Choroid plexus epithelial cell (primary cell): Measurements from ENCODE around the gene CCBE1.

ENCODE experiments used
- DNase-seq: peaks from one replicate; pipeline ENCODE4 v3.0.0-alpha.2; 2010; ENCODE audit warnings: low read depth
- H3K4me3 ChIP-seq: 2 replicates; pipeline ENCODE4 v1.5.1; 2011; ENCODE audit warnings: low read depth, mild to moderate bottlenecking, control low read depth, low read length, moderate library complexity
- CTCF ChIP-seq: conservative IDR thresholded peaks from 2 replicates; pipeline ENCODE4 v1.5.1; 2011; ENCODE audit warnings: low read depth, mild to moderate bottlenecking, control low read depth, inconsistent platforms, low read length, moderate library complexity

The CCBE1 gene

DNA sequence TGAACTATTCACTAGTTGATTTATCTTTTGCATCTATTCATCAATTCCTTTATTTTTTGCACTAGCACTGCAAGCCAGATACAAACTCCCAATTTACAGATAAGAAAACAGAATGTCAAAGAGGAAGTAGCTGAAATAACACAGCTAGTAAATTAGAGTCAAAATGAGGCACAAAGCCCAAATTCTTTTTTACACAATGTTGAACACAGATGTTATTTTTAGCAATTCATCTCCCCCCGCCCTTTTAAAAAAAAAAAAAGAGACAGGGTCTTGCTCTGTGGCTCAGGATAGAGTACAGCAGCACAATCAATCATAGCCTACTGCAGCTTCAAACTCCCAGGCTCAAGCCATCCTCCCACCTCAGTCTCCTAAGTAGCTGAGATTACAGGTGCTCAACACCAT, 127.8 kb downstream of the CCBE1 start:
- TF ChIP-seq CTCF, result no peak
- no peak for DNase-seq
- no peak overlapping the region for H3K4me3 ChIP-seq

DNA sequence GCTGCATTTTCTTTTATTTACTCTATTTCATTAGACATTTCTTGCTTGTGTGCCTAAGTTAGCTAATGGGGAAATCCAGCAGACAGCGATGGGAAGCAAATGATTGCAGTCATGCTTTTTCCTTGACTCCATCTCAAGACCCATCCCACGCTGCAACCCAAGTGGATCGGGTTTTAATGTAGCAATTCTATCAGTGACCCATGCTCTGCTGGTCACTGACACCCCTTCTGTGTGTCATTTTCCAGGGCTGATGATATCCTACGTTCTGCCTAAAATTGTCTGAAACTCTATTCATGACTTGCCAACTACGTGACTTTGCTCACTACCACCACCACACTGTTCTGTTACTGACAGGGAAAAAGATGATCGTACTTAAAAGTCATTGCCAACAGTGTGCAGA, 129.8 kb downstream of the CCBE1 start:
- H3K4me3 ChIP-seq, result no peak overlapping the region
- no peak for TF ChIP-seq CTCF
- DNase-seq, result no peak

DNA sequence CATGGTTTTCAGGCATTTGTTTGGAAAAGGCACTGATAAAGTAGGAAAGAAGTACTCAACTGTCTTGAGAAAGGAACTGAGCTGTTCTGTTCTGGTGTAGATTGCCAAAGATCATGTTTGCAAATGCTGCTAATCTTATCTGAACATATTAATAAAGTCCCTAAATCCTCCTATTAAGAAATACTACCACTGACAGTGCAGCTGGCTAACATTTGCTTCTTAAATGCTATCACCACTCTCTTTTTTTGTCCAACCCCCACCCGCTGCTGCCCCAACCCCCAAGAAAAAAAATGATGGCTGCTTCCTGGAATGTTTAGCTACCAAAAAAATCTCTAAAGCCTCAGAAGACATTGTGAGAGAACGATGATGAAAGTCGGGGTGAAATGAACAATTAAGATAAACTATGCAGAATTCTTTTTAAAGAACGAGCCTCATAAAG, 130.7 kb downstream of the CCBE1 start:
- DNase-seq, result peak; percentile 72
- no peak for TF ChIP-seq CTCF

GRCh38 chr18:59565957-59566356, 131.3 kb downstream of the CCBE1 start:
- no peak for TF ChIP-seq CTCF
- H3K4me3 ChIP-seq, result no peak overlapping the region
- DNase-seq, result peak; percentile 13

More for the DNA sequence above, 130.7 kb downstream of the CCBE1 start:
- H3K4me3 ChIP-seq, result no peak overlapping the region

GRCh38 chr18:59564561-59564960, 132.7 kb downstream of the CCBE1 start:
- no peak overlapping the region for H3K4me3 ChIP-seq
- no peak for DNase-seq
- no peak for TF ChIP-seq CTCF

DNA sequence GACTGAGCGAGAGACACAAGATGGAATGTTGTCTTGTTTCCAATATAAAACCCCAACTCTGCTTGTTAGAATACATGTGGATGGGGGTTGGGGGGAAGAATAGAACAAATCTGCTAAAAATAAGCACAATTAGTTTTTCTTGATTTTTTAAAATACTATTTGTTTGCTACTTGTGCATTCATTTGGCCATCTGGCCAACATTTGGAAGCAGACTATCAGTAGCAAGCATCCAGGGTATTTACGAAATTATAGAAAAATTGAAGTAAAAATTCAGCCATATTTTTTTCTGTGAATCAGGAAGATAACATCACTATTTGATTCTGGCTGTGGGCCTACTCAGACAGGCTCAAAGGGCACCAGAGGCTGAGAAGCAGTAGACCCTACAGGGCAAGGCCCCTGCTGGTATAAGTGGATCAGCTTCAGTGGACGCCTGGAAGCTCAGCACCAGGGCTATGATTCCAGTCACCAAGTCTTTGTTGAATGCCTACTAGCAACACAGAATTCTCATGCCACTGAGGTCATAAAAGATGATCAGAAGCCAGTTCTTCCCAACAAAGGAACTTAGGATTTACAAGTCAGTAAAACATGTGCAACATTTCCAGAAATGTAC, 133.9 kb downstream of the CCBE1 start:
- DNase-seq, result no peak
- no peak for TF ChIP-seq CTCF
- no peak overlapping the region for H3K4me3 ChIP-seq

- no peak for TF ChIP-seq CTCF
- DNase-seq, result no peak
- no peak overlapping the region for H3K4me3 ChIP-seq
Measured at GRCh38 chr18:59562751-59563150, 134.5 kb downstream of the CCBE1 start.
